DND-41 (cell line): Measurements from ENCODE around the gene USH1G.

ENCODE experiments used
- ATAC-seq: fragments of 200-7000 bp; cut with Tn5 transposase; 3 replicates; pipeline ENCODE4 v1.9.1; 2021; ENCODE audit warnings: low read depth; ENCODE audit not compliant: insufficient read depth
- DNase-seq: peaks from one replicate; pipeline ENCODE4 v3.0.0-alpha.2; 2020
- H2AFZ ChIP-seq: 2 replicates; pipeline ENCODE4 v1.6.0; 2012; ENCODE audit warnings: low read depth, low read length
- H3K27ac ChIP-seq: 2 replicates; pipeline ENCODE4 v1.5.1; 2012; ENCODE audit warnings: low read length, inconsistent platforms
- H3K27me3 ChIP-seq: fragments of 200-600 bp; sonication (generic); 2 replicates; pipeline ENCODE4 v1.6.0; 2012; ENCODE audit warnings: low read length, mild to moderate bottlenecking, inconsistent platforms; ENCODE audit not compliant: insufficient read depth, poor library complexity
- H3K36me3 ChIP-seq: 2 replicates; pipeline ENCODE4 v1.5.1; 2012; ENCODE audit warnings: low read length, inconsistent platforms; ENCODE audit not compliant: insufficient read depth
- H3K4me1 ChIP-seq: 2 replicates; pipeline ENCODE4 v1.5.1; 2012; ENCODE audit warnings: mild to moderate bottlenecking, low read length; ENCODE audit not compliant: insufficient read depth
- H3K4me2 ChIP-seq: 2 replicates; pipeline ENCODE4 v1.6.0; 2012; ENCODE audit warnings: mild to moderate bottlenecking, moderate library complexity, low read length, inconsistent platforms; ENCODE audit not compliant: insufficient read depth
- H3K4me3 ChIP-seq, 2 experiments: fragments of 200-600 bp in 1 of 2; shearing (Covaris generic) in 1 of 2; 2 replicates each; pipeline ENCODE4 v1.5.1; 2012 to 2016; ENCODE audit warnings: inconsistent platforms in 2 of 2, low read length in 2 of 2, mild to moderate bottlenecking in 2 of 2, low read depth in 1 of 2, moderate library complexity in 1 of 2
- H3K79me2 ChIP-seq: 2 replicates; pipeline ENCODE4 v1.6.0; 2012; ENCODE audit warnings: low read length, inconsistent platforms; ENCODE audit not compliant: insufficient read depth
- H3K9ac ChIP-seq: 2 replicates; pipeline ENCODE4 v1.6.0; 2012; ENCODE audit warnings: low read depth, mild to moderate bottlenecking, inconsistent platforms, low read length, moderate library complexity
- H3K9me3 ChIP-seq: 2 replicates; pipeline ENCODE4 v1.5.1; 2012; ENCODE audit warnings: low read length, moderate library complexity, mild to moderate bottlenecking, inconsistent platforms; ENCODE audit not compliant: insufficient read depth, severe bottlenecking
- H4K20me1 ChIP-seq: 2 replicates; pipeline ENCODE4 v1.6.0; 2012; ENCODE audit warnings: low read length; ENCODE audit not compliant: insufficient read depth
- CTCF ChIP-seq: IDR thresholded peaks from 2 replicates; pipeline ENCODE4 v1.5.1; 2012; ENCODE audit warnings: borderline replicate concordance, low read length, moderate library complexity, mild to moderate bottlenecking; ENCODE audit not compliant: poor library complexity, severe bottlenecking; ENCODE audit errors: extremely low read depth
- EZH2 ChIP-seq: IDR thresholded peaks from 3 replicates; pipeline ENCODE4 v1.6.1; 2012; ENCODE audit warnings: borderline replicate concordance, low read depth, mild to moderate bottlenecking, moderate library complexity, low read length, inconsistent platforms; ENCODE audit not compliant: severe bottlenecking

USH1G gene

DNA sequence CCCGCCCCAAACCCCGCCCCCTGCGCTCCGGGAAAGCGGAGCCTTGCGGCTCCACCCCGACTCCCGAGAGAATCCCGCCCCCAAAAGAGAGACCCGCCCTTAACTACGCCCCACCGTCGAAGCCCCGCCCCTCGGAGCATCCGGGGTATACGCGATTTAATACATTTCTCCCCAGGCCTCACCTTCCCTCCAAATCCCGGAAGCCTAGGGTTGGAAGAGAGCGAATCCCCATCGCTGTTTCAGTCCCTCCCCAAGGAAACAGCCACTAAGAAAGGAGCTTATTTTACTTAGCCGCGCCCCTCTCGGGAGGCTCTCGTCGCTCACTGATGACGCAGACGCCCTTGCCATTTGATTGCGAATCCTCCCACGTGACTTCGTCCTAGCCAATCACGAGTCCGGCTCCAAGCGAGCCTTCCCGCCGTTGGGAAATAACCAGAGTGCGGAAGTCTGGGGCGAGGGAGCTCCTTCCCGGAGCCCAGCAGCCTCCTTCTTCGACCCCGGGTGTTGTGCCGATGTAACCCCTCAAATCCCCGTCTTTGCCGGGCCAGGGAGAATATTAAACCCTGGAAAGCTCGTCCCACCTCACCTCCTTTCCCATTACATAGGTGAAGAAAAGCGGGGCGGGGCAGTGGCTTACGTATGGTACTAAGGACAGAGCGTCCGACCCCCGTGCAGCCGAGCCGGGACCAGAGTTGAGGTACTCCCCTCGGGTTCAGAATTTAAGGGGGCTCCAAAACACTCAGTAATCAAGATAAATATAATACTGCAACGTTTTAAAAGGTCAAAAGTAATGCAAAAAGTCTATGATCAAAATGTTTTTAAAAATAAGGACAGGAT is 49.8 kb downstream of the USH1G start:
- TF ChIP-seq CTCF = no peak
- no peak for TF ChIP-seq EZH2
- peak; percentile 94 for ATAC-seq
- peaks cover 26% of the 10 kb centered on the region for H3K4me1 ChIP-seq
- H3K36me3 ChIP-seq = no peaks in the 10 kb centered on the region
- H3K27ac ChIP-seq = peak overlapping the region; percentile 89
- H3K9ac ChIP-seq = peak overlapping the region; percentile 95
- H3K9me3 ChIP-seq = no peaks in the 10 kb centered on the region
- peaks cover 17% of the 10 kb centered on the region for H3K79me2 ChIP-seq
- no peaks in the 10 kb centered on the region for H4K20me1 ChIP-seq
- H3K4me3 ChIP-seq = peak overlapping the region; percentile 92 to 98; a peak in 3 of 4 replicates
- peak overlapping the region; percentile 100 for H3K4me2 ChIP-seq
- DNase-seq = peak; percentile 100
- peaks cover under 1% of the 10 kb centered on the region for H3K27me3 ChIP-seq
- H2AFZ ChIP-seq = peak overlapping the region; percentile 81

- no peak for DNase-seq
- no peaks in the 10 kb centered on the region for H4K20me1 ChIP-seq
- no peaks in the 10 kb centered on the region for H3K9me3 ChIP-seq
- peak within 1 kb of the TSS; percentile 94 for H3K27ac ChIP-seq
- peaks cover 26% of the 10 kb centered on the region for H3K4me1 ChIP-seq
- peaks cover 17% of the 10 kb centered on the region for H3K79me2 ChIP-seq
- peak within 1 kb of the TSS; percentile 95 for H3K9ac ChIP-seq
- peak within 1 kb of the TSS; percentile 100 for H3K4me2 ChIP-seq
- no peaks in the 10 kb centered on the region for H3K27me3 ChIP-seq
- peak within 1 kb of the TSS; percentile 99 for H2AFZ ChIP-seq
- peak; percentile 76 for ATAC-seq
- peak within 1 kb of the TSS; percentile 92 to 98 for H3K4me3 ChIP-seq
- H3K36me3 ChIP-seq = no peaks in the 10 kb centered on the region
- TF ChIP-seq EZH2 (no peak), CTCF (no peak)
Measured at GRCh38 chr17:74872313-74873036, 50.6 kb downstream of the USH1G start, which contains the start of gene FDXR. Gene FDXR, minus strand, starts transcription at chr17:74872994. Its CDS starts 50 bp downstream, at chr17:74872944.

- Histone ChIP-seq H3K27me3 (no peaks in the 10 kb centered on the region), H3K36me3 (no peaks in the 10 kb centered on the region), H3K79me2 (peaks cover 17% of the 10 kb centered on the region), H2AFZ (no peak overlapping the region), H3K9me3 (no peaks in the 10 kb centered on the region), H3K4me3 (peak overlapping the region; percentile 92 to 98; a peak in 3 of 4 replicates), H3K27ac (peak overlapping the region; percentile 94; the same call in 1 of the 2 replicates), H3K4me2 (peak overlapping the region; percentile 100), H4K20me1 (no peaks in the 10 kb centered on the region), H3K9ac (peak overlapping the region; percentile 95), H3K4me1 (peaks cover 26% of the 10 kb centered on the region)
- no peak for DNase-seq
- no peak for ATAC-seq
- TF ChIP-seq EZH2 (no peak), CTCF (no peak)
Measured at GRCh38 chr17:74871356-74872076, 51.5 kb downstream of the USH1G start.
